H1 (cell line): ENCODE measurements around the gene SYVN1. TPM values are rescaled to one million over a fixed set of nuclear protein-coding genes. Genes with fewer than 3 reads are reported as not detected.

Source experiments
- BRCA1 ChIP-seq: IDR thresholded peaks from 2 replicates; pipeline ENCODE4 v1.6.1; 2012; ENCODE audit warnings: low read depth, low read length, improper control_type of control experiment
- CHD7 ChIP-seq: fragments of 300-600 bp; sonication (generic); IDR thresholded peaks from 2 replicates; pipeline ENCODE4 v1.7.1; 2012; ENCODE audit warnings: low read length, moderate library complexity, mild to moderate bottlenecking, inconsistent platforms; ENCODE audit not compliant: insufficient replicate concordance
- EP300 ChIP-seq, 2 experiments: IDR thresholded peaks; 1 replicate in 1 of 2; 2 replicates in 1 of 2; pipeline ENCODE4 v1.6.1; 2011 to 2012; ENCODE audit warnings: low read depth in 2 of 2, low read length in 2 of 2, mild to moderate bottlenecking in 2 of 2, borderline replicate concordance in 1 of 2, inconsistent platforms in 1 of 2, moderate library complexity in 1 of 2
- JUND ChIP-seq: IDR thresholded peaks from 2 replicates; pipeline ENCODE4 v1.6.1; 2011; ENCODE audit warnings: mild to moderate bottlenecking, improper control_type of control experiment, low read length
- MAFK ChIP-seq: IDR thresholded peaks from 2 replicates; pipeline ENCODE4 v1.6.1; 2012; ENCODE audit warnings: low read depth, mild to moderate bottlenecking, improper control_type of control experiment, low read length
- TEAD4 ChIP-seq: IDR thresholded peaks from 2 replicates; pipeline ENCODE4 v1.6.1; 2012; ENCODE audit warnings: low read depth, low read length, inconsistent platforms, mixed read lengths
- polyA plus RNA-seq, 7 experiments: library from polyadenylated mRNA; depleted of rRNA in 3 of 7; stranded (reverse) in 5 of 7; unstranded in 2 of 7; fragments of >200 nt in 5 of 7; fragments of 200-250 nt in 2 of 7; gene quantifications; 1 replicate in 5 of 7; 2 replicates in 1 of 7; 4 replicates in 1 of 7; pipeline versions ENCODE4 v1.2.1 to v1.2.3, GENCODE V29; 2011 to 2013; ENCODE audit warnings: missing spikeins in 2 of 7, mixed read lengths in 2 of 7
- total RNA-seq: library from RNA; stranded (reverse); fragmentation: NEBNext Ultra II Directional; extraction: Animal tissue kit (Norgen Biotek cat#: 25700); gene quantifications from 2 replicates; pipeline ENCODE4 v1.2.1, GENCODE V29; 2021

SYVN1 gene
- total and polyA plus RNA-seq, 2 of the 8 experiments (the other 6 are each of a cell fraction or from before 2014, with no cell fraction given), result 27.8 to 29.4 TPM

GRCh38 chr11:65141896-65142494 lies 7.7 kb upstream of the SYVN1 start (continued):
- TF ChIP-seq EP300 (IDR thresholded peaks at IDR 0.05; ENCODE audit: borderline replicate concordance in 1 of 2, low read depth in 2 of 2, low read length in 2 of 2) (no peak), MAFK (no peak), CHD7 (no peak), BRCA1 (no peak), JUND (no peak), TEAD4 (no peak)
